RWPE2 (cell line): ENCODE results near the gene LETM1.
A peak's percentile ranks its signal among the peaks of the same experiment; 100 is the strongest.

Experiments
- ATAC-seq: fragments of 200-7000 bp; cut with Tn5 transposase; 3 replicates; pipeline ENCODE4 v1.9.1; 2021; ENCODE audit warnings: low read depth
- DNase-seq: peaks from one replicate; pipeline ENCODE4 v3.0.0-alpha.2; 2020; ENCODE audit warnings: low spot score
- H3K27ac ChIP-seq: fragments of 450-650 bp; 2 replicates; pipeline ENCODE4 v1.5.1; 2017; ENCODE audit warnings: mild to moderate bottlenecking; ENCODE audit not compliant: poor library complexity, severe bottlenecking
- H3K27me3 ChIP-seq: fragments of 250-450 bp; sonication (Bioruptor Pico); 2 replicates; pipeline ENCODE4 v1.5.1; 2021; ENCODE audit warnings: mild to moderate bottlenecking, moderate library complexity; ENCODE audit not compliant: insufficient read depth, poor library complexity, severe bottlenecking
- H3K36me3 ChIP-seq: fragments of 250-450 bp; sonication (Bioruptor Pico); 2 replicates; pipeline ENCODE4 v1.5.1; 2020; ENCODE audit warnings: low read depth, mild to moderate bottlenecking, moderate library complexity
- H3K4me1 ChIP-seq: fragments of 250-450 bp; sonication (Bioruptor Pico); 2 replicates; pipeline ENCODE4 v1.5.1; 2021; ENCODE audit warnings: mild to moderate bottlenecking, moderate library complexity; ENCODE audit not compliant: insufficient read depth, poor library complexity, severe bottlenecking
- H3K4me3 ChIP-seq: fragments of 250-450 bp; sonication (Bioruptor Pico); 2 replicates; pipeline ENCODE4 v1.5.1; 2021; ENCODE audit warnings: mild to moderate bottlenecking, moderate library complexity; ENCODE audit not compliant: severe bottlenecking
- H3K9me3 ChIP-seq: fragments of 250-450 bp; sonication (Bioruptor Pico); 2 replicates; pipeline ENCODE4 v1.5.1; 2021; ENCODE audit warnings: mild to moderate bottlenecking, moderate library complexity; ENCODE audit not compliant: severe bottlenecking
- TF ChIP-seq, protein P1 (sequence below): fragments of 450-650 bp; IDR thresholded peaks from one replicate; pipeline ENCODE4 v1.5.1; 2017; ENCODE audit warnings: mild to moderate bottlenecking, moderate library complexity; ENCODE audit not compliant: poor library complexity, severe bottlenecking

The LETM1 gene

GRCh38 chr4:1794809-1795298, 61.1 kb downstream of the LETM1 start:
- H3K9me3 ChIP-seq: no peaks in the 10 kb centered on the region
- peaks cover 5% of the 10 kb centered on the region for H3K4me1 ChIP-seq
- no peak overlapping the region for H3K27ac ChIP-seq
- peaks cover 13% of the 10 kb centered on the region for H3K27me3 ChIP-seq
- TF ChIP-seq, protein P1, sequence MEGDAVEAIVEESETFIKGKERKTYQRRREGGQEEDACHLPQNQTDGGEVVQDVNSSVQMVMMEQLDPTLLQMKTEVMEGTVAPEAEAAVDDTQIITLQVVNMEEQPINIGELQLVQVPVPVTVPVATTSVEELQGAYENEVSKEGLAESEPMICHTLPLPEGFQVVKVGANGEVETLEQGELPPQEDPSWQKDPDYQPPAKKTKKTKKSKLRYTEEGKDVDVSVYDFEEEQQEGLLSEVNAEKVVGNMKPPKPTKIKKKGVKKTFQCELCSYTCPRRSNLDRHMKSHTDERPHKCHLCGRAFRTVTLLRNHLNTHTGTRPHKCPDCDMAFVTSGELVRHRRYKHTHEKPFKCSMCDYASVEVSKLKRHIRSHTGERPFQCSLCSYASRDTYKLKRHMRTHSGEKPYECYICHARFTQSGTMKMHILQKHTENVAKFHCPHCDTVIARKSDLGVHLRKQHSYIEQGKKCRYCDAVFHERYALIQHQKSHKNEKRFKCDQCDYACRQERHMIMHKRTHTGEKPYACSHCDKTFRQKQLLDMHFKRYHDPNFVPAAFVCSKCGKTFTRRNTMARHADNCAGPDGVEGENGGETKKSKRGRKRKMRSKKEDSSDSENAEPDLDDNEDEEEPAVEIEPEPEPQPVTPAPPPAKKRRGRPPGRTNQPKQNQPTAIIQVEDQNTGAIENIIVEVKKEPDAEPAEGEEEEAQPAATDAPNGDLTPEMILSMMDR: no peak
- ATAC-seq: no peak
- H3K36me3 ChIP-seq: no peaks in the 10 kb centered on the region
- peak overlapping the region; percentile 81 for H3K4me3 ChIP-seq
- DNase-seq: no peak

GRCh38 chr4:1793940-1794808, 61.8 kb downstream of the LETM1 start:
- H3K36me3 ChIP-seq: no peaks in the 10 kb centered on the region
- peaks cover 12% of the 10 kb centered on the region for H3K4me1 ChIP-seq
- H3K9me3 ChIP-seq: no peaks in the 10 kb centered on the region
- no peak for ATAC-seq
- TF ChIP-seq, protein P1: no peak
- peaks cover 13% of the 10 kb centered on the region for H3K27me3 ChIP-seq
- no peak for DNase-seq
- H3K27ac ChIP-seq: no peak overlapping the region
- peak overlapping the region; percentile 81 for H3K4me3 ChIP-seq

- DNase-seq (no peak), ATAC-seq (no peak)
- H3K4me1 ChIP-seq: peaks cover 13% of the 10 kb centered on the region
- no peaks in the 10 kb centered on the region for H3K36me3 ChIP-seq
- TF ChIP-seq, protein P1: no peak
- no peak overlapping the region for H3K27ac ChIP-seq
- H3K27me3 ChIP-seq: peaks cover 13% of the 10 kb centered on the region
- no peaks in the 10 kb centered on the region for H3K9me3 ChIP-seq
- H3K4me3 ChIP-seq: peak overlapping the region; percentile 81
Observed at GRCh38 chr4:1793496-1793840, 62.5 kb downstream of the LETM1 start.

- Histone ChIP-seq H3K36me3 (no peaks in the 10 kb centered on the region), H3K4me1 (peaks cover 13% of the 10 kb centered on the region), H3K27me3 (peaks cover 13% of the 10 kb centered on the region), H3K4me3 (peak within 1 kb of the TSS; percentile 81), H3K9me3 (no peaks in the 10 kb centered on the region), H3K27ac (no peak within 1 kb of the TSS)
- peak; percentile 41 for ATAC-seq
- TF ChIP-seq, protein P1: no peak
- no peak for DNase-seq
Observed at GRCh38 chr4:1792832-1793495, 63.0 kb downstream of the LETM1 start, which contains the start of gene FGFR3. Gene FGFR3 (plus strand): TSS chr4:1793293. CDS start chr4:1793935, 642 bp downstream.
